GM21825 (cell line): Measurements from ENCODE around the gene FAM149B1.

Source experiments
- ATAC-seq: cut with Tn5 transposase; IDR thresholded peaks from one replicate; pipeline ENCODE4 v1.9.1; 2021; ENCODE audit warnings: mild to moderate bottlenecking, moderate library complexity; ENCODE audit not compliant: unreplicated experiment

The FAM149B1 gene

DNA sequence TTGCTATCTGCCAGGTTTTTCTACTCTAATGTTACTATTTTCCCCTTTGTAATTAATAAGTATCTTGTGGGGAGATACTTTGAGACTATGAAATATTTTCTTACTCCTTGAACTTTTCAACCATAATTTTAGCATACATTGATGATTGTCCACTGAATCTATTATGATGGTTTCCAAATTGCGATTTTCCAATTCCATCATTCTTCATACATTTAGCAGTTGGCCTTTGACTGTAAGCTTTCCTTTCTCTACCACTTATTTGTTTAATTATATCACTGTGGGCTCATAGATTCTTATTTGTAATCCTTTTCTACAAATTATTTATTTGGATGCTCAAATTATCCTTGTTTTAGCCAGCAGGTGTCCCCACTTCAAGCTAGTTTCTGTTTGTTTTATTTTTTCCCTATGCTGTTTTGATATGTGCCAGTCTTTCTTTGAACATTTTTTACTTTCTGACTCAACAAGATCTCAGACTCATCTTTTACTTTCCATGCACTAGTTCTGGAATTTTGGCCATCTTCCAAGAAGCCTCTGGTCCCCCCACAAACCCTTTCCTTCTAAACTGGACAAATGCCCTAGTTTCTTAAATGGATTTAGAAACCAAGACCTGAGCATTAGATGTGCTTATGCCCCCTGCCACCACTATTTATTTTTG lies 95.9 kb downstream of the FAM149B1 start:
- no peak for ATAC-seq

DNA sequence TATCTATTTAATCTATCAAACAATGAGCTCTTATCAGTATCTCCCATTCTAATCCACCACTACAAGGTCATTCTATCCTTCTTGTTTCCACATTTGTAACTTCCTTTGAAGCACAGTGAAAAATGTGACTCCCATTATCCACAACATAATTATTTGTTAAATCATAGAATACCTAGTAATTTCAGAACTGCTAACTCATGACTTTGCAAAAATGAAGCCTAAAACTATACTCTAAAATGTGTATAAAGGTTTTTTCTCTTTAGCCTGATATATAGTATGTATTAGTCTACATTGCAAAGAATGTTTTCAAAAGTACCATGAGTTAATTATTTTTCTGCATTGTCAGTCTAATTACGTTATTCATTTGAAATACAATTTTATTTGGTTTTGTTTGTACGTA lies 96.5 kb downstream of the FAM149B1 start:
- no peak for ATAC-seq

DNA sequence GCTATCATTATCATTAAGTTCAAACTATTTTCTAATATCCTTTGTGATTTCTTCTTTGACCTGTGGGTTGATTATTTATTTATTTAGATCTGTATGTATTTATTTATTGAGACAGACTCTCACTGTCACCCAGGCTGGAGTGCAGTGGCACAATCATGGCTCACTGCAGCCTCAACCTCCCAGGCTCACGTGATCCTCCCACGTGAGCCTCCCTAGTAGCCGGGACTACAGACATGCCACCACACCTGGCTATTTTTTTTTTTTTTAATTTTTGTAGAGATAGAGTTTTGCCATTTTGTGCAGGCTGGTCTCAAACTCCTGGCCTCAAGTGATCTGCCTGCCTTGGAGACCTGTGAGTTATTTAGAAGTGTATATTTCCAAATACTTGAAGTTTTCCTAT lies 113.2 kb downstream of the FAM149B1 start:
- ATAC-seq = no peak

DNA sequence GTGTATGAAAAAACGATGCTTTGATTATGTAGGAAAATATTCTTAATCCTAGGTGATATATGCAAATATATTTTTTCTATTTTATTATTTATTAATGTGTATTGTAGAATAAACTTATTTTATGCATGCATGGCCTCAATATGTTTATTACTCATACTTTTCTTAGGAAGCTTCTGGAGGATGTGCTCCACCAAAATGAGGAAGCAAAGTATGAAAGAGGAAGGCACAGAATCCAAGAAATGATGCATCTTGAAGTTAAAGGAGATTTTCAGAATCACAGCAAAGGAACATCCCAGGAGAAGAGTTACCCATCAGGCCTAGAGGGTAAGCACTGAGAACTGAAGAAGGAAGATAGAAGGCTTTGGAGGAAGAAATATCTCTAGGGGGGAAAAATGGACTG lies 119.5 kb downstream of the FAM149B1 start:
- ATAC-seq = no peak

DNA sequence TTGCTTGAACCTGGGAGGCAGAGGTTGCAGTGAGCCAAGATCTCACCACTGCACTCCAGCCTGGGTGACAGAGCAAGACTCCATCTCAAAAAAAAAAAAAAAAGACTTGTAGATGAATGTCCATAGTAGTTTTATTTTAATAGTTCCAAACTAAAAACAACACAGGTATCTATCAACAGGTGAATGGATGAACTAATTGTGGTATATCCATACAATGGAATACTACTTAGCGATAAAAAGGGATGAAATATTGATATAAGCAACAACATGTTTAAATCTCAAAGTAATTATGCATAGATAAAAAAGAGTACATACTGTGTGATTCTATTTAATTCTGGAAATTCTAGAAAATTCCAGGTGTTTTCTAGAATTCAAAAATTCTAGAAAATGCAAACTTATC lies 122.0 kb downstream of the FAM149B1 start:
- no peak for ATAC-seq

DNA sequence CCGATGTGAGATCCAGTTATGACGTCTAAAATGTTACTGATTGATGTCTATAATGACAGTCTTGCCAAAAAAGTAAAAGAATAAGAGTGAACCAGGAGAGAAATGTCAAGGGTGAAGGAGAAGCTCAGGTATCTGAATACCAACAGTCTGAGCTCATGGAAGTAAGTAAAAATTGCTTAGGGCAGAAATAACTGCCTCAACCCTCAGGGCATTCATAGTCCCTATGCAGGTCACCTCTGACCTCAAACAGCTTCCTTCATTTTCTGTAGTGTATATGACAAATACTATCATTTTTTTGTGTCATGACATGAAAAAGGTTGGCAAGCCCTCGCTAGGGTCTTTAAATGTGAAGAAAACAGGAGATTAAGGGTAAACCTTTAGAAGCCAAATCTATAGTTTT lies 125.5 kb downstream of the FAM149B1 start:
- no peak for ATAC-seq
